ENCODE data around the gene ICAM1.
A peak's percentile ranks its signal among the peaks of the same experiment; 100 is the strongest.

ICAM1 gene

DNA sequence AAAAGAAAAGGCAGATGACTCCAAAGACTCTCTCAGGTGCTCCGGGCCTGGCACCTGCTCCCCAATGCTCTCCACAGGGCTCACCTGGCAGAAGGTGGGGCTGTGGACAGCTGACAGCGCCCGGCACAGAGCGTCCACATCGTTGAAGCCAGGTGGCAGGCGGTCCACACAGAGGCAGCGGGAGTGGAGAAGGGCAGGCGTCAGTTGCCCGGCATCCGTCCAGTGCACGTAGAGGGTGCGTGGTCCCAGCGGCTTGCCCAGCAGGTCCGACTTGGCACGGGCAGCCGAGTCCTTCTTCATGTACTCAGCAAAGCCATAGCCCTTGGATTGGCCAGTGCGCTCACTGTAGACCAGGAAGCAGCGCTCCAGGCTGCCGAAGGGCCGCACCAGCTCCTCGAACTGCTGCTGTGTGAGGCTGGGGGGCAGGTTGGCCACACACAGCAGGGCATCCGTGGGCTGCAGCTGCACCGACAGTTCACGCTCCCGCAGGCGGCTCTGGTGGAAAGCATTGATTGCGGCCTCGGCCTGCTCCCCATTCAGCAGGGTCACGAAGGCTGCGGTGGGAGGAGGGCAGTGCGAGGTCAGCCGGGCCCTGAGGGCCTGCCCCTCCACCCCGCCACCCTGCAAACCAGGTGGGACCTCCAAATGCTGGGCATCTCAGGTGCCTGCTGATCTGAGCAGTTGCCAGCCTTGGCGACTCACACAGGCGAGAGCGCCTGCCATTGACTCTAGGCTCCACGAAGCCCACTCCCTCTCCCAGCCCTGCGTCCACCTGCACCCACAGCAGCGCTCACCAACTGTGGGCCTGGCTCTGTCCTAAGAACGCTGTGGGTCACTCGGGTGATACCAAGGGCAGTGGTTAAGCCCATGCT, 57.9 kb downstream of the ICAM1 start:
- no CpG with 5 or more reads among the region's 41 CpGs for WGBS (ENCODE audit: extremely low coverage, insufficient coverage, insufficient read length)
- Histone ChIP-seq H3K27me3 (ENCODE audit: insufficient read depth, low read length) (no peaks in the 10 kb centered on the region), H4K91ac (ENCODE audit: low read depth, low read length) (no peak overlapping the region), H3K23ac (ENCODE audit: low read length) (no peak overlapping the region), H3K9me3 (ENCODE audit: insufficient read depth, low read depth, low read length) (peaks cover 2% of the 10 kb centered on the region), H4K12ac (ENCODE audit: low read depth, low read length) (no peak overlapping the region), H3K79me2 (ENCODE audit: control insufficient read depth, insufficient read depth, low read length, poor library complexity) (peaks cover 11% of the 10 kb centered on the region), H3K14ac (ENCODE audit: low read length) (no peak overlapping the region), H4K8ac (ENCODE audit: low read depth, low read length) (no peak overlapping the region), H3K4me2 (ENCODE audit: low read length) (no peak overlapping the region), H2BK120ac (ENCODE audit: insufficient read depth, low read length, poor library complexity) (no peak overlapping the region), H3K4me3 (ENCODE audit: low read depth, low read length) (no peak overlapping the region), H3K4ac (ENCODE audit: low read depth, low read length) (no peak overlapping the region), H3K4me1 (ENCODE audit: control insufficient read depth in 1 of 2, insufficient read depth in 2 of 2, low read length in 2 of 2) (peaks cover 5 to 9% of the 10 kb centered on the region in 2 experiments), H3K9ac (ENCODE audit: low read length) (no peak overlapping the region), H3K27ac (ENCODE audit: low read depth, low read length) (no peak overlapping the region), H2AK5ac (ENCODE audit: low read length) (no peak overlapping the region), H2BK12ac (ENCODE audit: low read length) (no peak overlapping the region), H3K79me1 (ENCODE audit: low read length) (peaks cover 4% of the 10 kb centered on the region), H3K18ac (ENCODE audit: low read length) (no peak overlapping the region), H2BK5ac (ENCODE audit: low read depth, low read length, poor library complexity) (no peak overlapping the region), H2AFZ (ENCODE audit: insufficient read depth, low read length, poor library complexity) (no peak overlapping the region), H3K36me3 (ENCODE audit: control insufficient read depth in 1 of 2, insufficient read depth in 2 of 2, low read length in 2 of 2) (peaks cover 60% of the 10 kb centered on the region in 2 experiments)
- no peak for DNase-seq

DNA sequence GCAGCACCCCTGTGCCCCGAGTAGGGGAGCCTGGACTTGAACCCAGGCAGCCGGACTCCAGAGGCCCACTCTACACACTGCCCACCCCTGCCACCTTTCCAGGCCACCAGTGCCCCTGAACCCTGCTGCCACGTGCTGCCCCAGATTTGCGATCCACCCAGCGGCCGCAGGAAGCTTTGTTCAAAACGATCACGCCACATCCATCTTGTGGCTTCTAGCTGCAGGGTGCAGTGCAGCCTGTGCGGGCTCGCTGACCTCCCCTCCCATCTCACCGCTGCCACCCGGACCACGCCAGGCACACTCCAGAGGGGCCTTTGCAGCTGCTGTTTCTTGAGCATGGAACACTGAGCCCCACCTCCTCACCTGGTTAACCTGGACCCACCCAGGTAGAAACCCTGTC, 58.6 kb downstream of the ICAM1 start:
- DNase-seq: no peak

DNA sequence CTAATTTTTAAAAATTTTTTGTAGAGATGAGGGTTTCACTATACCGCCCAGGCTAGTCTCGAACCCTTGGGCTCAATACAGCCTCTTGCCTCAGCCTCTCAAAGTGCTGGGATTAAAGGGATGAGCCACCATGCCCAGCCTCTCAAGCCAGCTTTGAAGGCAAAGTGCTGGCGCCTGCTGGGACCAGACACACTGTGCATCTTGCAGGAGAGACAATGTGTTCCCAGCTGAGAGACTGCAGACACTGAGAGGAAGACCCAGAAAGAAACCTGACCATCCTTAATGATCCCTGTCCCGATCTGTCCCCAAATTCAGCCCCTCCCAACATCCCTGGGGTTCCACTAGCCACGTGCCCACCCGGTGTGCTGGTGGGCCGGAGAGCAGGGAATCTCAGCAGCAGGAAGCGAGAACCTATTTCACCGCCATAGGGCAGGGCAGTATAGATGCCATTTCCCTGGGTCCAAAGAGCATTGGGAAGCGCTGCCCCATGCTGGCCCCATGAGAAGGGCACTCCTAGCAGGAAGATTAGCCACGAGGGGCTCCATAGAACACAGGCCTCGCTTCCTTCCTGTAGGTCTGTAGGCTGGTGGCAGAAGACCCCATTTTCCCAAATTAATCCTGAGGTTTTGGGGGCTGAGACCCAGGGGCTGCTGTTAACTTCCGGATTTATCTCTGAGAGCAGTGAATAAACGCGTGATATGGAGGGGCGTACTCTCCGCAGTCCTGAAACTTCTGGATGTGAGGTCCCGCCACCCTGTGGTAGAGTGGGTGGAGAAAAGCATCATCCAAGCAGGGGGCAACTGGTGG, 61.4 kb downstream of the ICAM1 start:
- Histone ChIP-seq H2AFZ (ENCODE audit: insufficient read depth, low read length, poor library complexity) (no peak overlapping the region), H3K14ac (ENCODE audit: low read length) (no peak overlapping the region), H3K23ac (ENCODE audit: low read length) (no peak overlapping the region), H4K12ac (ENCODE audit: low read depth, low read length) (peak overlapping the region; percentile 61), H2BK12ac (ENCODE audit: low read length) (no peak overlapping the region), H3K79me2 (ENCODE audit: control insufficient read depth, insufficient read depth, low read length, poor library complexity) (peaks cover 11% of the 10 kb centered on the region), H4K91ac (ENCODE audit: low read depth, low read length) (peak overlapping the region; percentile 73), H3K4me2 (ENCODE audit: low read length) (peak overlapping the region; percentile 90), H4K8ac (ENCODE audit: low read depth, low read length) (peak overlapping the region; percentile 80), H3K9me3 (ENCODE audit: insufficient read depth, low read depth, low read length) (peaks cover 1% of the 10 kb centered on the region), H3K9ac (ENCODE audit: low read length) (peak overlapping the region; percentile 74), H3K4me1 (ENCODE audit: control insufficient read depth in 1 of 2, insufficient read depth in 2 of 2, low read length in 2 of 2) (peaks cover 18 to 20% of the 10 kb centered on the region in 2 experiments), H3K36me3 (ENCODE audit: control insufficient read depth in 1 of 2, insufficient read depth in 2 of 2, low read length in 2 of 2) (peaks cover 32 to 34% of the 10 kb centered on the region in 2 experiments), H3K4ac (ENCODE audit: low read depth, low read length) (peak overlapping the region; percentile 85), H2AK5ac (ENCODE audit: low read length) (no peak overlapping the region), H3K27me3 (ENCODE audit: insufficient read depth, low read length) (no peaks in the 10 kb centered on the region), H3K4me3 (ENCODE audit: low read depth, low read length) (peak overlapping the region; percentile 86), H3K18ac (ENCODE audit: low read length) (peak overlapping the region; percentile 58), H3K79me1 (ENCODE audit: low read length) (peaks cover 6% of the 10 kb centered on the region), H2BK5ac (ENCODE audit: low read depth, low read length, poor library complexity) (no peak overlapping the region), H3K27ac (ENCODE audit: low read depth, low read length) (no peak overlapping the region), H2BK120ac (ENCODE audit: insufficient read depth, low read length, poor library complexity) (no peak overlapping the region)
- WGBS (ENCODE audit: extremely low coverage, insufficient coverage, insufficient read length): no CpG with 5 or more reads among the region's 18 CpGs
- DNase-seq: no peak

More for the DNA sequence above, 58.6 kb downstream of the ICAM1 start:
- H3K4me1 ChIP-seq (ENCODE audit: control insufficient read depth in 1 of 2, insufficient read depth in 2 of 2, low read length in 2 of 2): peaks cover 13 to 15% of the 10 kb centered on the region in 2 experiments
- no peak overlapping the region for H3K4me2 ChIP-seq (ENCODE audit: low read length)
- no peaks in the 10 kb centered on the region for H3K27me3 ChIP-seq (ENCODE audit: insufficient read depth, low read length)
- no peak overlapping the region for H3K4ac ChIP-seq (ENCODE audit: low read depth, low read length)
- no peak overlapping the region for H4K12ac ChIP-seq (ENCODE audit: low read depth, low read length)
- no CpG with 5 or more reads among the region's 13 CpGs for WGBS (ENCODE audit: extremely low coverage, insufficient coverage, insufficient read length)
- H3K4me3 ChIP-seq (ENCODE audit: low read depth, low read length): peak overlapping the region; percentile 25
- H2BK120ac ChIP-seq (ENCODE audit: insufficient read depth, low read length, poor library complexity): no peak overlapping the region
- no peak overlapping the region for H3K23ac ChIP-seq (ENCODE audit: low read length)
- H3K79me2 ChIP-seq (ENCODE audit: control insufficient read depth, insufficient read depth, low read length, poor library complexity): peaks cover 11% of the 10 kb centered on the region
- no peak overlapping the region for H2AFZ ChIP-seq (ENCODE audit: insufficient read depth, low read length, poor library complexity)
- no peak overlapping the region for H4K8ac ChIP-seq (ENCODE audit: low read depth, low read length)
- H3K9me3 ChIP-seq (ENCODE audit: insufficient read depth, low read depth, low read length): peaks cover 2% of the 10 kb centered on the region
- H2AK5ac ChIP-seq (ENCODE audit: low read length): no peak overlapping the region
- peaks cover 4% of the 10 kb centered on the region for H3K79me1 ChIP-seq (ENCODE audit: low read length)
- H2BK12ac ChIP-seq (ENCODE audit: low read length): no peak overlapping the region
- no peak overlapping the region for H3K9ac ChIP-seq (ENCODE audit: low read length)
- no peak overlapping the region for H3K18ac ChIP-seq (ENCODE audit: low read length)
- H2BK5ac ChIP-seq (ENCODE audit: low read depth, low read length, poor library complexity): no peak overlapping the region
- peaks cover 52 to 54% of the 10 kb centered on the region in 2 experiments for H3K36me3 ChIP-seq (ENCODE audit: control insufficient read depth in 1 of 2, insufficient read depth in 2 of 2, low read length in 2 of 2)
- H3K14ac ChIP-seq (ENCODE audit: low read length): no peak overlapping the region
- no peak overlapping the region for H4K91ac ChIP-seq (ENCODE audit: low read depth, low read length)
- H3K27ac ChIP-seq (ENCODE audit: low read depth, low read length): no peak overlapping the region

DNA sequence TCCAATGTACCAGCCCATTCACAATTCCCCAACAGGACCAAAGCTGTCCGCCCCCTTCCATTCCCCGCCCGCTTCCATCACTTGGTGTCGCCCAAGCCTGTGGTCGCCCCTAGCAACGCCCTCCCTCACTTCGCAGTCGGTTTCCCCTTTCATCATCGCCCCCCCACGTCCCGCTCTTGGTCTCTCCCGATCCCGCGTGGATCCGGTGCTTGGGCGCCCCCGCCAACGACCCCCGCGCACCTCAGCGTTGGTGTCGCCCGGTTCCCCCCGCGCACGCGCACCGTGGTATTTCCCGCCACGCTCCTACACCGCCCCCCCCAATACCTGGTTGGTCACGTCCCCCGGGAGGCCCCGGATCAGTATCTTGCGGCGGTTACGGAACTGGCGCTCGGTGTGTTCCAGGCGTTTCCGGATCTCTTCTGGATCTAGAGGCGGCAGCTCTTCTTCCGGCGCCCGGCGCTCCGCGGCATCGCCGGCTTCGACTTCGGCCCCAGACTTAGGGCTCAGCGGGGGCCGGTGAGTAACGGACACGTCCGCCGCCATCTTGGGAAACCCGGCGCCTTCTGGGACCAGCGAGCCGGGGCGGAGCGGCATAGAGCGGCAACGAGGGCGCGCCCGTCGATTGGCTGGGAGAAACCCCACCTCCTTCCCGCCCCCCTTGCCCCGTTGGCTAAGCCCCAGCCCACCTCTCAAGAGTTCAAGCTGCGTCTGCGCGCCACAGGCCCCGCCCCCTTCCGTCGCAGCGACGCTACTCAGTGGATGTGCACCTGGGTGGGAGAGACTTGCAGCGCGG, 62.2 kb downstream of the ICAM1 start, which contains the start of gene RAVER1:
RAVER1 (minus strand) TSS at position 565 of the 793 bp plus-strand sequence; CDS start at position 543, 22 bp downstream.
- peak within 1 kb of the TSS; percentile 65 for H2BK120ac ChIP-seq (ENCODE audit: insufficient read depth, low read length, poor library complexity)
- H3K27ac ChIP-seq (ENCODE audit: low read depth, low read length): peak within 1 kb of the TSS; percentile 54
- H3K79me1 ChIP-seq (ENCODE audit: low read length): peaks cover 6% of the 10 kb centered on the region
- peak; percentile 98 for DNase-seq
- peak within 1 kb of the TSS; percentile 74 for H3K9ac ChIP-seq (ENCODE audit: low read length)
- peak within 1 kb of the TSS; percentile 68 for H4K12ac ChIP-seq (ENCODE audit: low read depth, low read length)
- H3K9me3 ChIP-seq (ENCODE audit: insufficient read depth, low read depth, low read length): no peaks in the 10 kb centered on the region
- peak within 1 kb of the TSS; percentile 73 for H4K91ac ChIP-seq (ENCODE audit: low read depth, low read length)
- H2AK5ac ChIP-seq (ENCODE audit: low read length): peak within 1 kb of the TSS; percentile 38
- H4K8ac ChIP-seq (ENCODE audit: low read depth, low read length): peak within 1 kb of the TSS; percentile 80
- H2BK5ac ChIP-seq (ENCODE audit: low read depth, low read length, poor library complexity): peak within 1 kb of the TSS; percentile 59
- WGBS (ENCODE audit: extremely low coverage, insufficient coverage, insufficient read length): no CpG with 5 or more reads among the region's 82 CpGs
- peaks cover 11% of the 10 kb centered on the region for H3K79me2 ChIP-seq (ENCODE audit: control insufficient read depth, insufficient read depth, low read length, poor library complexity)
- peak within 1 kb of the TSS; percentile 85 for H3K4ac ChIP-seq (ENCODE audit: low read depth, low read length)
- H3K4me3 ChIP-seq (ENCODE audit: low read depth, low read length): peak within 1 kb of the TSS; percentile 86
- no peak within 1 kb of the TSS for H2BK12ac ChIP-seq (ENCODE audit: low read length)
- H3K4me1 ChIP-seq (ENCODE audit: control insufficient read depth in 1 of 2, insufficient read depth in 2 of 2, low read length in 2 of 2): peaks cover 18 to 20% of the 10 kb centered on the region in 2 experiments
- H2AFZ ChIP-seq (ENCODE audit: insufficient read depth, low read length, poor library complexity): peak within 1 kb of the TSS; percentile 88
- peak within 1 kb of the TSS; percentile 58 for H3K18ac ChIP-seq (ENCODE audit: low read length)
- H3K14ac ChIP-seq (ENCODE audit: low read length): peak within 1 kb of the TSS; percentile 59
- H3K27me3 ChIP-seq (ENCODE audit: insufficient read depth, low read length): no peaks in the 10 kb centered on the region
- no peak within 1 kb of the TSS for H3K23ac ChIP-seq (ENCODE audit: low read length)
- peaks cover 24 to 26% of the 10 kb centered on the region in 2 experiments for H3K36me3 ChIP-seq (ENCODE audit: control insufficient read depth in 1 of 2, insufficient read depth in 2 of 2, low read length in 2 of 2)
- peak within 1 kb of the TSS; percentile 94 for H3K4me2 ChIP-seq (ENCODE audit: low read length)

All from trophoblast cell (in vitro differentiated cells and primary cell).